Calu3 (cell line): ENCODE results near the gene HCRTR1. TPM values are rescaled to one million over a fixed set of nuclear protein-coding genes. Genes with fewer than 3 reads are reported as not detected.

Source experiments
- Bru-seq: library from RNA; stranded (reverse); fragments of 400-500 nt; gene quantifications from one replicate; lab custom pipeline; 2021; lab: Mats Ljungman, UMichigan
- BruChase-seq, 2 experiments: library from RNA; stranded (reverse); fragments of 400-500 nt; gene quantifications; one replicate each; lab custom pipeline; 2021; lab: Mats Ljungman, UMichigan
- BruUV-seq: library from RNA; stranded (reverse); fragments of 400-500 nt; replicated peaks from 2 replicates; lab custom pipeline; 2021; lab: Mats Ljungman, UMichigan
- CTCF ChIA-PET: fragments of 300-600 bp; sonication (Branson Sonifier 250); formaldehyde crosslinking; loops from one replicate; lab custom pipeline; 2022; ENCODE audit warnings: antibody characterized with exemption; lab: Charles Lee
- DNase-seq: peaks from one replicate; pipeline ENCODE4 v3.0.0; 2022
- H3K27ac Mint-ChIP-seq: one replicate; pipeline ENCODE4 v1.8.0; 2022; ENCODE audit warnings: mixed read lengths; ENCODE audit not compliant: unreplicated experiment
- H3K27me3 Mint-ChIP-seq: one replicate; pipeline ENCODE4 v1.8.0; 2022; ENCODE audit warnings: mixed read lengths; ENCODE audit not compliant: unreplicated experiment
- H3K36me3 Mint-ChIP-seq: one replicate; pipeline ENCODE4 v1.8.0; 2022; ENCODE audit warnings: mild to moderate bottlenecking, moderate library complexity, mixed read lengths; ENCODE audit not compliant: insufficient read depth, unreplicated experiment
- H3K4me1 Mint-ChIP-seq: one replicate; pipeline ENCODE4 v1.8.0; 2022; ENCODE audit warnings: mild to moderate bottlenecking, low read depth, mixed read lengths; ENCODE audit not compliant: unreplicated experiment
- H3K4me3 Mint-ChIP-seq: one replicate; pipeline ENCODE4 v1.8.0; 2022; ENCODE audit warnings: mild to moderate bottlenecking, low read depth, moderate library complexity, mixed read lengths; ENCODE audit not compliant: unreplicated experiment
- H3K9me3 Mint-ChIP-seq: one replicate; pipeline ENCODE4 v1.8.0; 2022; ENCODE audit warnings: low read depth, mixed read lengths; ENCODE audit not compliant: unreplicated experiment
- CTCF ChIP-seq: fragments of 200-600 bp; IDR thresholded peaks from one replicate; pipeline ENCODE4 v1.8.0; 2022; ENCODE audit warnings: antibody characterized with exemption; ENCODE audit not compliant: unreplicated experiment
- intact Hi-C: fragments of 100-400 bp; cut with micrococcal nuclease; formaldehyde crosslinking; loops from one replicate; pipeline ENCODE4 v1.10.0; 2022; ENCODE audit not compliant: unreplicated experiment
- long read RNA-seq: library from polyadenylated mRNA; stranded (forward); transcript quantifications from one replicate; pipeline ENCODE4 v2.0.0, GENCODE V29; 2022
- total RNA-seq: library from RNA; stranded (reverse); gene quantifications from 2 replicates; pipeline ENCODE4 v1.2.3, GENCODE V29; 2022

Gene HCRTR1
- not detected in 2 replicates for total RNA-seq
- not detected for Bru-seq, nascent RNA
- percentile 11 among the genes with signal in this experiment for BruChase-seq, experiment 1, labeled RNA remaining after a 6-hour chase
- not detected for BruChase-seq, experiment 2, labeled RNA remaining after a 2-hour chase
- long read RNA-seq, partial matches to known transcripts, result 0 of 11 reads
- long read RNA-seq, other reads (novel, unspliced or antisense), result 11 of 11 reads

GRCh38 chr1:31617218-31617915 is at the start of gene HCRTR1:
HCRTR1 (plus strand) TSS chr1:31617689; CDS start chr1:31619193, 1,504 bp downstream.
- peaks cover 44% of the 10 kb centered on the region for H3K27me3 Mint-ChIP-seq
- peaks cover 7% of the 10 kb centered on the region for H3K4me1 Mint-ChIP-seq
- H3K4me3 Mint-ChIP-seq, result peak within 1 kb of the TSS; percentile 71
- H3K36me3 Mint-ChIP-seq, result peaks cover 6% of the 10 kb centered on the region
- CTCF ChIA-PET, result interaction anchor here (0.5 to 1.4 kb wide), 6 partner anchors 12 to 1426 kb away, joined by 3 to 7 read pairs (median 4); no protein-coding TSS in a partner anchor
- BruUV-seq, result no TSS peak
- H3K9me3 Mint-ChIP-seq, result no peaks in the 10 kb centered on the region
- DNase-seq, result no peak
- intact Hi-C loops, result no loop called here
- TF ChIP-seq CTCF, result no peak
- H3K27ac Mint-ChIP-seq, result peak within 1 kb of the TSS; percentile 72

- no TSS peak for BruUV-seq
- no peak for DNase-seq
- Mint-ChIP-seq H3K9me3 (no peaks in the 10 kb centered on the region), H3K36me3 (peaks cover 23% of the 10 kb centered on the region), H3K27ac (no peak overlapping the region), H3K4me1 (peaks cover 55% of the 10 kb centered on the region), H3K27me3 (no peaks in the 10 kb centered on the region), H3K4me3 (no peak overlapping the region)
- intact Hi-C loops, result no loop called here
- CTCF ChIA-PET, result no interaction called here
- TF ChIP-seq CTCF, result no peak
Observed at GRCh38 chr1:31567956-31568570, 49.4 kb upstream of the HCRTR1 start.

- peaks cover 21% of the 10 kb centered on the region for H3K36me3 Mint-ChIP-seq
- H3K4me1 Mint-ChIP-seq, result peaks cover 57% of the 10 kb centered on the region
- DNase-seq, result no peak
- H3K4me3 Mint-ChIP-seq, result no peak overlapping the region
- no peaks in the 10 kb centered on the region for H3K27me3 Mint-ChIP-seq
- peak overlapping the region; percentile 10 for H3K27ac Mint-ChIP-seq
- intact Hi-C loops, result no loop called here
- H3K9me3 Mint-ChIP-seq, result no peaks in the 10 kb centered on the region
- TF ChIP-seq CTCF, result no peak
- no TSS peak for BruUV-seq
- CTCF ChIA-PET, result no interaction called here
Observed at GRCh38 chr1:31568895-31569595, 48.4 kb upstream of the HCRTR1 start.

- TF ChIP-seq CTCF, result no peak
- no TSS peak for BruUV-seq
- no peak for DNase-seq
- Mint-ChIP-seq H3K27me3 (no peaks in the 10 kb centered on the region), H3K4me3 (no peak overlapping the region), H3K9me3 (no peaks in the 10 kb centered on the region), H3K36me3 (peaks cover 15% of the 10 kb centered on the region), H3K27ac (peak overlapping the region; percentile 10), H3K4me1 (peaks cover 64% of the 10 kb centered on the region)
- CTCF ChIA-PET, result no interaction called here
- intact Hi-C loops, result loop anchor here (10.0 kb wide), 1 partner anchor 365 kb away; the partner anchor contains the start of gene PTP4A2
Observed at GRCh38 chr1:31569596-31570173, 47.8 kb upstream of the HCRTR1 start.
